GM21717 (cell line): Measurements from ENCODE around the gene CLK4.

Experiments
- ATAC-seq: cut with Tn5 transposase; IDR thresholded peaks from one replicate; pipeline ENCODE4 v1.9.1; 2021; ENCODE audit warnings: mild to moderate bottlenecking, moderate library complexity; ENCODE audit not compliant: unreplicated experiment

CLK4 gene

GRCh38 chr5:178640331-178641045 lies 13.6 kb upstream of the CLK4 start:
- no peak for ATAC-seq

GRCh38 chr5:178637356-178638074 lies 10.7 kb upstream of the CLK4 start:
- ATAC-seq: no peak

GRCh38 chr5:178632285-178632684 lies 5.4 kb upstream of the CLK4 start:
- ATAC-seq: no peak

DNA sequence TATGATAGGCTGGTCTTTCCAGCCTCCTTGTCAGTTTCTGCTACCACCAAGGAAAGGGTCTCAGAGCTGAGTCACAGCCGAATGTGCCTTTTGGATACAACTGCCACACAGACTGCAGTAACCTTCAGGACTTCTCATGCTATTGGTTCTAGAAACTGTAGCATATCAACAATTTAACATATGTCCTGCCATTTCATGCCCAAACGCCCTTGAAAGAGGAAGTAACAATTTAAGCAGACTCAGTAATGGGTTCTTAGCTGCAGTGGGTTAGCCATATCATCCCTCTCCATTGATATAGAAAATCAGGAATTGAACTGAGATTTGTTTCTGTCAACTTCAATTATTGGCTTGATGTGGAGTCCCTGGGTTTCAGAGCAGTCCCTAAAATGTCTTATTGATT lies 4.1 kb upstream of the CLK4 start:
- no peak for ATAC-seq

DNA sequence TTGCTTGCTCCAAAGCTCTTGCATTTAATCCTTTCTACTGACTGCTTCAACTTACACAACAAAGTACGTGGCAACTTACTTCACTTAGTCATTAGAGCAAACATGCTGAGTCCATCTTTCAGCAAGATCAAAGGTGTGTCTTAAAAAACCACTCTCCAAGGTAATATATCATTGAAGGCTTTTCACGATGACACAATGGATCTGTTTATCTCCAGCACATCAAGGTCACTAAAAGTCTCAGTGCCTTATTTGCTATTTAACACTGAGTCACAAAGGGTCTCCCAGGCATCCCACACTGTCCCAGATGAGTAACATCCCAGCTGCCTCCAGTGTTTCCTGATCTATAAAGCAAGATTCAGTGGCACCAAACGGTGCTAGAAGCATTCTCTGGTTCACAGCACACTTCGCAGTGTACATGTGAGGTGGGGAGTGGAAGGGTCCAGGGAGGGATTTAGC lies 3.7 kb upstream of the CLK4 start:
- ATAC-seq: no peak

GRCh38 chr5:178627259-178627598 lies 379 bp upstream of the CLK4 start:
- no peak for ATAC-seq

DNA sequence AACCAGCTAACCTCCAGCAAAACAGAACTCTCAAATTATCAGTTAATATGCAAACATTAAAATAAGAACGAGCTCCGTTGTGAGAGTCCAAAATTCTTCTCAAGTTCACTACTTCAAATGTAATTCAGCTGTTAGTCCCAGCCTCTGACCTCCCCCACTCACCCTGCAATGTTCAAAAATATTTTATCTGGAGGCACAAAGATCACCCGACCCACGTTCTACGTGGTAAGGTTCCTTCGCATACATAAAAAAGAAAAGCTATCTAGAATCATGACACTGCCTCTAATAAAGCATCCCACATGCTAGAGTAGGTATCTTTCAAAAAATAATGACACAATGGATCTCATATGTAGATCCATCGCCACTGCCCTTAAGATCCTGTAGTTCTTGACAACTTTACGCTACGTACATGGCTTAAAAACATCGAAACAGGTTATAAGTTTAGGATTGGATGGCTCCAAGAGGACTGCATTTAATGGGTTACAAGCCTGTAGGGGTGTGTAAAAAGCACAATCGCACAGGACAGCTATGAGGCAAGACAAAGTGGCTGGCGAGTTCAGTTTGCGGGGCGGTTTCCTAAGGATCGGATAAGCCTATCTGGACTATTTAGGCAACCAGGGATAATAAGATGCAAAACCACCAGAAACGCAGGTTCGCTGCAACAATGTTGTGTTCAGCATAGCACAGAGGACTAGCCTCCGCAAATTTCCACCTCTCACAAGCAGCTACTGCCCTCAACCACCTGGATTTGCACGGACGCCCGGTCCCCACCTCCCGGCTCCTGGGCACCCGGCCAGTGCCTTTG lies 969 bp downstream of the CLK4 start:
- ATAC-seq: peak; percentile 17

- ATAC-seq: no peak
These were observed 2.0 kb downstream of the CLK4 start for GRCh38 chr5:178624631-178625546.

- no peak for ATAC-seq
These were observed 4.1 kb downstream of the CLK4 start for GRCh38 chr5:178622679-178623247.

DNA sequence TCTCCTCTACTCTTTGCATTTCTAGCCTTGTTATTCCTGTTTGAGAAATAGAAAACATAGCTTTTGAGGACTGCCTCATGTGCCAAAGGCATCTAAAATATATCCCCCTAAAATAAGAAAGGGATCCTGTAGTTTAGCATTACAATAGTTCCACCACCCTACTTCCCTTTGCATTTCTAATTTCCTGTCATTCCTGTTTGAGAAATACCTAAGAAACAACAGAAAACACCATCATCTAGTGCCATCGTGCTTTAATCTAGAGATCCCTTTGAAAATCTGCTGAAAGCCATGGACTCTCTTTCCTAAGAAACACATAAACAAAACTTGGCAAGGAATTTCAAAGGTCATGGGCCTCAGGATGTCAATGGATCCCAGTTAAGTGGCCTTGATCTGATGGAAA lies 7.5 kb downstream of the CLK4 start:
- no peak for ATAC-seq

GRCh38 chr5:178612299-178612698 lies 14.6 kb downstream of the CLK4 start:
- ATAC-seq: no peak

- no peak for ATAC-seq
These were observed 20.6 kb downstream of the CLK4 start for GRCh38 chr5:178606269-178606668.

- ATAC-seq: no peak
These were observed 21.1 kb downstream of the CLK4 start for GRCh38 chr5:178605788-178606187.

- no peak for ATAC-seq
These were observed 24.1 kb downstream of the CLK4 start for GRCh38 chr5:178602752-178603151.

GRCh38 chr5:178595750-178596149 lies 31.1 kb downstream of the CLK4 start:
- no peak for ATAC-seq

GRCh38 chr5:178595150-178595549 lies 31.7 kb downstream of the CLK4 start:
- no peak for ATAC-seq

DNA sequence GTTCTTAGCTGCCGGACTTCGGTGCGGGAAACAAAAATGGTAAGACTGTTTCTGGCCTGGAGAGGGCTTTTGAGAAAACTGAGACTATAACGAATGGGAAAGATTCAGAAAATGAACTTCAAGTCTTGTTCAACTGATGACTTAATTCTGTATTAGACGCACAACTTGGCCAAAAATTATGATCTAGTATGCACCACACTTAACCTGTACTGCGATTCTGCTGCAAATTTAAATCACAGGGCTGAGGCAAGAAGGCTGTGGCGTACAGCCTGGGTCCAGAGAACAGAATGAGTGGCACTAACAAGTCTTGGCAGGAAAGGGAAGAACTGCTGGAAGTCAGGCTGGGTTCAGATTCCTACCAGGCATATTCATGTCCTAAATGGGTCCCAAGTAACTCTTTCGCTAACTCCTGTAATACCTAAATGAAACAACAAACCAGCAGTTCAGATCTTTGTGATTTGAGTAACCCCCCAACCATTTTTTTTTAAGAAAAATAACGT lies 35.9 kb downstream of the CLK4 start:
- ATAC-seq: no peak

GRCh38 chr5:178590141-178590923 lies 36.5 kb downstream of the CLK4 start, which contains the start of gene COL23A1:
Gene COL23A1, minus strand, starts transcription at chr5:178590393.
- ATAC-seq: no peak
